AG09309 (cell line): ENCODE results near the gene PPFIBP2.

Experiments used
- DNase-seq: peaks from one replicate; pipeline ENCODE4 v3.0.0-alpha.2; 2010; ENCODE audit warnings: low read depth
- H3K4me3 ChIP-seq: 2 replicates; pipeline ENCODE4 v1.5.1; 2011; ENCODE audit warnings: mild to moderate bottlenecking, low read depth, low read length, moderate library complexity; ENCODE audit not compliant: control insufficient read depth
- CTCF ChIP-seq: IDR thresholded peaks from 2 replicates; pipeline ENCODE4 v1.5.1; 2011; ENCODE audit warnings: mild to moderate bottlenecking, low read depth, low read length, inconsistent platforms; ENCODE audit not compliant: insufficient read depth, control insufficient read depth; ENCODE audit errors: missing control alignments

The PPFIBP2 gene

GRCh38 chr11:7664867-7665266 is 151.1 kb downstream of the PPFIBP2 start:
- H3K4me3 ChIP-seq: no peak overlapping the region
- no peak for TF ChIP-seq CTCF
- no peak for DNase-seq

DNA sequence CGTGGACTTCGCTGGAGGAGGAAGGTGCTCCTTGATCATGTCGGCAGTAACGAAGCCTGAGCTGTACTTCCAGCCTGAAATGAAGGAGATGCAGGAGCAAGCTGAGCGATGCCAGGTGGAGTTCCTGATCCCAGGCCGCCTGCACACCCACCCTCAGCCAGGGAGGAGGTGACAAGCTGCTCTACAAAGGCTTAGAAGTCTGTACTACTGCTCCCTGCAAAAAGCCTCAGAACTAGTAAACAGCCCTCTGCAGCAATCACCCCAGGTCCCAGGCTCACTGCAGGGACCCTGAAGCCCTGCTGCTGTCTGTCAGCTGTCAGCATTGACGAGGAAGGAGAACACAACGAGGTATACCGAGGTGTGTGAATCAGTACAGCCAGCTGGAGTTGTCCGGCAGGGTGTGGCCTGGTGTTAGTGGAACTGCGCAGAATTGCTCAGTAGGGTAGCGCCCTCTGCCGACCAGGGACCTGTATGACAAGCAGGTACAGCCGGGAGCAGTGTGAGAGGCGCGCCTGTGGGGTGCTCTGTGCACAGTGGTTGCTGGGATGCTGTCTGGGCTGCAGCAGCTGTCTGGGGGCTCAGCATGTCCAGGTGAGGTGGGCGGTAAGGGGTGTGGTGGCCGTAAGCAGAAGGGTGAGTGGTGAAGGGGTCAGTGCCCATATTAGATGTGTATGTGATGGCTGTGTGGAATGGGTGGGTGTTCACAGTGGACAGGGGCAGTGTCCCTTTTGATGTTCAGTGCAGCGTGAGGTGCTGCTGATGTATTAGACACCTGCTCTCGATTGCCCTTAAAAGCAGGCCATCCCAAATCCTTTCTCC is 151.9 kb downstream of the PPFIBP2 start:
- TF ChIP-seq CTCF: peak; percentile 86
- no peak overlapping the region for H3K4me3 ChIP-seq
- DNase-seq: no peak

DNA sequence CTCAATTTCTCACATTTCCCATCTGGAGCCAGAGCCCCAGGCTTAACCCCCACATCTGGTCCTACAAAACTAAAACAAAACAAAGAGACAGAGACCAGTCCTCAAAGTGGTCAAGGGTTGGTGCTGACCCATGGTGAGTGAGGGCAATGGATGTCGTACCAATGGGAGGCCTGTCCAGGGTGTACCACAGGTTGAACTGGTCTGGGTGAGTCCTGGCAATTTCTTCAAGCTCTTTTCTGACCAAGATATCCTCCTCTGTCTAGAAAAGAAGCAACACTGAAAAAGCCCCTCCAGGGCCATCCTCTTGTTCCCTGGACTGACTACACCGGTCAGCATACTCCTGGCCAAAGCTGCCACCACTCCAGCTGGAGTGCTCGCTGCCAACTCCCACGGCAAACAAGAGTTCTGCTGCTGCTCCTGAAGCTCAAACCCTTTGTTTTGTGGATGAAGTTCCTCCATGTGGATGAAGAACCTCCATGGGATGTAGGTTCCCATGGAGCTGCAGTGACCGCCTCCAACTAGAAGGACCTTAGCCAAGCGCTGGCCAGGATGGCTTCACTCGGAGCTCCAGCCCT is 152.6 kb downstream of the PPFIBP2 start:
- no peak for TF ChIP-seq CTCF
- no peak for DNase-seq
- H3K4me3 ChIP-seq: no peak overlapping the region

DNA sequence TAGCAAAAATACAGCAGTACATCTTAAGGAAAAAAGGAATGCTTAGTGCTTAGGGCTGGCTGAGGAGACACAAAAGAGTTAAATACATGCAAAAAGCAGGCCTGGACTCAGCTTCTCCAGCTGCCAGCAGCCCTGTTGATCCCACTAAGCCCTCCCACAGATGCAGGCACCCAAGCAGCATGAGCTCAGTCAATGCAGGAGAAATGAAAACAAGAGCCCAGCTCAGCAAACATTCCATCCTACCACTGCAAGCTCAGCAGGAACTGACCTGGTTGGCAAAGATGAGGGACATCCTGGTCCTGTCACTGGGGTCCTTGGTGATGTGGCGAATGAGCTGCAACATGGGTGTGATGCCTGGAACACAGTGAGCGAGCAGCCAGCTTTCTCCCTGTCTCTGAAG is 153.7 kb downstream of the PPFIBP2 start:
- no peak overlapping the region for H3K4me3 ChIP-seq
- DNase-seq: no peak
- TF ChIP-seq CTCF: no peak

GRCh38 chr11:7668464-7668863 is 154.7 kb downstream of the PPFIBP2 start:
- no peak for TF ChIP-seq CTCF
- H3K4me3 ChIP-seq: no peak overlapping the region
- no peak for DNase-seq

- no peak for DNase-seq
- TF ChIP-seq CTCF: no peak
- H3K4me3 ChIP-seq: no peak overlapping the region
These were observed 155.1 kb downstream of the PPFIBP2 start for GRCh38 chr11:7668911-7669310.
